Measurements from ENCODE around the gene GLIS2.

The GLIS2 gene

GRCh38 chr16:4376893-4377572, 61.2 kb downstream of the GLIS2 start:
- TF ChIP-seq, protein P1, sequence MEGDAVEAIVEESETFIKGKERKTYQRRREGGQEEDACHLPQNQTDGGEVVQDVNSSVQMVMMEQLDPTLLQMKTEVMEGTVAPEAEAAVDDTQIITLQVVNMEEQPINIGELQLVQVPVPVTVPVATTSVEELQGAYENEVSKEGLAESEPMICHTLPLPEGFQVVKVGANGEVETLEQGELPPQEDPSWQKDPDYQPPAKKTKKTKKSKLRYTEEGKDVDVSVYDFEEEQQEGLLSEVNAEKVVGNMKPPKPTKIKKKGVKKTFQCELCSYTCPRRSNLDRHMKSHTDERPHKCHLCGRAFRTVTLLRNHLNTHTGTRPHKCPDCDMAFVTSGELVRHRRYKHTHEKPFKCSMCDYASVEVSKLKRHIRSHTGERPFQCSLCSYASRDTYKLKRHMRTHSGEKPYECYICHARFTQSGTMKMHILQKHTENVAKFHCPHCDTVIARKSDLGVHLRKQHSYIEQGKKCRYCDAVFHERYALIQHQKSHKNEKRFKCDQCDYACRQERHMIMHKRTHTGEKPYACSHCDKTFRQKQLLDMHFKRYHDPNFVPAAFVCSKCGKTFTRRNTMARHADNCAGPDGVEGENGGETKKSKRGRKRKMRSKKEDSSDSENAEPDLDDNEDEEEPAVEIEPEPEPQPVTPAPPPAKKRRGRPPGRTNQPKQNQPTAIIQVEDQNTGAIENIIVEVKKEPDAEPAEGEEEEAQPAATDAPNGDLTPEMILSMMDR (IDR thresholded peaks at IDR 0.05; ENCODE audit: extremely low read depth, missing control alignments) = no peak
- no peak for DNase-seq (ENCODE audit: low spot score)

DNA sequence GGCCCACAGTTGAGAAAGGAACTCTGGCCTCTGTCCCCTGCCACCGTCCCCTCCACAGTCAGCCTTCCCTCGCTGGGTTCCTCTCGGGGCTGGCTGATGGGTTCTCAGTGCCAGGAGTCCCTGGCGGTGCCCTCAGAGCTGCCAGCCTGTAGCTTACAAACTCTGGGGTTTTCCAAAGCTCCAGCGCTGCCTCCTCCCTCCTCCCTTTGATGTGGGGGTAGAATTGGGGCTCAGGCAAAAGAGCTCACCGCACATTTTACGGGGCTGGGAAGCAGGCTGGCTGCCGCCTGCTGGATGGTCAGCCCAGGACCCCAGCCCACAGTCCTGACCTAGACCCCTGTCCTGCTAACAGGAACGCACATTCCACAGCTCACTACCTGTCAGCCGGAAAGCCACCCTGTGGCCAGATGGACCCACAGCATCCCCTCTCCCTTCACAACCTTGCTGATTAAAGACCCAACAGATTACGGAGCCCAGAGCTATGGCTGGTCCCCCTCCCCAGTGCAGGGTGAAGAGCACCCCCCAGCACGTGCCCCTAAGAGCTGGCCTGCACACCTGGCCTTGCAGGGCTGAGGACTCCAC, 61.8 kb downstream of the GLIS2 start:
- DNase-seq (ENCODE audit: low spot score) = no peak
- TF ChIP-seq, protein P1 (IDR thresholded peaks at IDR 0.05; ENCODE audit: extremely low read depth, missing control alignments) = no peak

DNA sequence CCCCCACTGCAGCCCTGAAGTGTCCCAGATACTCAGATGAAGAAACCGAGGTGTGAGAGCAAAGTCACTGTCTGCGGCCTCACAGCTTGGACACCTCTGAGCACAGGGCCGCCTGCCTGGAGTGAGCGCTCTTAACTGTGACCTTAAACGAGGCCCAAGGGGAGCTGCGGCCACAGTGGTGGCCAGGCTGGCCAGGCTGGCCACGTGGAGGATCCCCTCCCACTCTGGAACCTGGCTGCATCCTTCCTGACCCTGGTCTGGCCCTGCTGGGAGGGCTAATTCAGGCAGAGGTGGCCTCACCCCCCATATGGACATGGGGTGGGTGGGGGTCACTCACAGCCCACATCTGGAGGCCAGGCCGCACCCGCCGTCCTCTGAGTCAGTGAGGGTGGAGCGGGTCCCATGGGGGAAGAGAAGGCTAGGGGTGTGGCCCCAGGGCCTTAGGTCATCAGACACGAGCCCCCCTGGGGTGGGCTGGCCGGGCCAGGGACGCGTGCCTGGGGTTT, 62.3 kb downstream of the GLIS2 start:
- DNase-seq (ENCODE audit: low spot score) = no peak
- TF ChIP-seq, protein P1 (IDR thresholded peaks at IDR 0.05; ENCODE audit: extremely low read depth, missing control alignments) = no peak

GRCh38 chr16:4378999-4379690, 63.3 kb downstream of the GLIS2 start:
- DNase-seq (ENCODE audit: low spot score) = no peak
- TF ChIP-seq, protein P1 (IDR thresholded peaks at IDR 0.05; ENCODE audit: extremely low read depth, missing control alignments) = no peak

DNA sequence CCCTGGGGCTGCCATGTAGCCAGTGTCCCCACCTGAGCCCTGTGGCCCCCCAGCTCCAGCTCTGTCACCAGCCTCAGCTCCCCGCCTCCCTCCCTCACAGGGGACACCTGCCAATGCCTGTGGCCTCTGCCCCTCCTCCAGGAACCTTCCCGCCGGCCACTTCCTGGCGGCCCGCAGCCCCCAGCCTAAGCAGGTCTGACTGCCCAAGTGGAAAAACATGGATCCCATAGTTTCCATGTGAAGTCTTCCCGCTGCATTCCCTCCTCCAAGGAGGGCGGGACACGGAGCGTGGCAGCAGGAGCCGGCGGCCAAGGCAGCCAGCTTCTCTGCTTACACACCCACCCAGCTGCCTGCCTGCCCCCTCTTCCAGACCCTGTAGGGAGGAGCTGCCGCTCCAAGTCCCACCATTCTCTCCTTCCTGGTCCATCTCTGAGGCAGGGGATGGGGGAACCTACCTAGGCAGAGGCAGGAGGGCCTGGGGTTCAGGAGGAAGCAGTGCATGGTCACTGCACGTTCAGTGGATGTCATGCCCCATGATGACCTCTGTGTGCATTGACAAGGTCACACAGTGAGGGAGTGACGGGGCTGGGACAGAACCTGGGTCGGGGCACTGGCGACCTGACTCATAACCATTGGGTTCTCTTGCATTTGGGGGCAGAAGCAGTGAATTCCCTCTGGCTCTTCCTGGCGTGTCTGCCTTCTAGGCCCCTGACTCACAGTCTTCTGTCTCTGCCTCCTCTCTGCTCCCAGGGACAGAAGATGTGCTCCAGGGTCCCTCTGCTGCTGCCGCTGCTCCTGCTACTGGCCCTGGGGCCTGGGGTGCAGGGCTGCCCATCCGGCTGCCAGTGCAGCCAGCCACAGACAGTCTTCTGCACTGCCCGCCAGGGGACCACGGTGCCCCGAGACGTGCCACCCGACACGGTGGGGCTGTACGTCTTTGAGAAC, 64.5 kb downstream of the GLIS2 start:
- DNase-seq (ENCODE audit: low spot score) = no peak
- TF ChIP-seq, protein P1 (IDR thresholded peaks at IDR 0.05; ENCODE audit: extremely low read depth, missing control alignments) = no peak

- no peak for DNase-seq (ENCODE audit: low spot score)
- TF ChIP-seq, protein P1 (IDR thresholded peaks at IDR 0.05; ENCODE audit: extremely low read depth, missing control alignments) = no peak
Observed at GRCh38 chr16:4381072-4381934, 65.4 kb downstream of the GLIS2 start.
